Keratinocyte (primary cell): Measurements from ENCODE around the gene PLCL1. TPM values are rescaled to one million over a fixed set of nuclear protein-coding genes. Genes with fewer than 3 reads are reported as not detected.

ENCODE experiments used
- DNase-seq: peaks from one replicate; pipeline ENCODE4 v3.0.0-alpha.2; 2011; ENCODE audit warnings: low read depth, missing footprints, low spot score
- FAIRE-seq: peaks from 2 replicates; lab custom pipeline; 2011; peaks lifted over from hg19 to GRCh38; lab: Jason Lieb, UNC
- H2AFZ ChIP-seq: 2 replicates; pipeline ENCODE4 v1.6.0; 2012; ENCODE audit warnings: low read length, control low read depth, inconsistent platforms; ENCODE audit not compliant: control insufficient read depth
- H3K27ac ChIP-seq: 2 replicates; pipeline ENCODE4 v1.5.1; 2011; ENCODE audit warnings: low read length; ENCODE audit not compliant: control insufficient read depth, insufficient read depth
- H3K27me3 ChIP-seq: 3 replicates; pipeline ENCODE4 v1.6.0; 2011; ENCODE audit warnings: low read length; ENCODE audit not compliant: control insufficient read depth, insufficient read depth; ENCODE audit errors: extremely low read depth
- H3K36me3 ChIP-seq, 2 experiments: 2 replicates in 1 of 2; 3 replicates in 1 of 2; pipeline ENCODE4 v1.5.1; 2011; ENCODE audit warnings: low read length in 2 of 2, mild to moderate bottlenecking in 1 of 2; ENCODE audit not compliant: control insufficient read depth in 2 of 2, insufficient read depth in 2 of 2; ENCODE audit errors: extremely low read depth in 1 of 2
- H3K4me1 ChIP-seq: 3 replicates; pipeline ENCODE4 v1.5.1; 2011; ENCODE audit warnings: low read length; ENCODE audit not compliant: control insufficient read depth, insufficient read depth; ENCODE audit errors: extremely low read depth
- H3K4me2 ChIP-seq: 3 replicates; pipeline ENCODE4 v1.6.0; 2011; ENCODE audit warnings: low read depth, low read length; ENCODE audit not compliant: control insufficient read depth, insufficient read depth; ENCODE audit errors: extremely low read depth
- H3K4me3 ChIP-seq, 3 experiments: fragments of 200-600 bp in 1 of 3; sonication (generic) in 1 of 3; 2 replicates in 2 of 3; 3 replicates in 1 of 3; pipeline ENCODE4 v1.5.1; 2011 to 2016; ENCODE audit warnings: low read length in 3 of 3, mild to moderate bottlenecking in 3 of 3, control low read depth in 2 of 3, inconsistent platforms in 1 of 3, low read depth in 1 of 3, mixed read lengths in 1 of 3, mixed run types in 1 of 3, moderate library complexity in 1 of 3; ENCODE audit not compliant: control insufficient read depth in 2 of 3, insufficient read depth in 2 of 3; ENCODE audit errors: extremely low read depth in 1 of 3
- H3K79me2 ChIP-seq: 2 replicates; pipeline ENCODE4 v1.6.0; 2012; ENCODE audit warnings: low read length; ENCODE audit not compliant: control insufficient read depth, insufficient read depth
- H3K9ac ChIP-seq: 3 replicates; pipeline ENCODE4 v1.6.0; 2011; ENCODE audit warnings: low read length; ENCODE audit not compliant: control insufficient read depth, insufficient read depth; ENCODE audit errors: extremely low read depth
- H3K9me1 ChIP-seq: 3 replicates; pipeline ENCODE4 v1.6.0; 2011; ENCODE audit warnings: low read length; ENCODE audit not compliant: control insufficient read depth, insufficient read depth; ENCODE audit errors: extremely low read depth
- H3K9me3 ChIP-seq: 2 replicates; pipeline ENCODE4 v1.5.1; 2012; ENCODE audit warnings: low read depth, low read length; ENCODE audit not compliant: control insufficient read depth
- H4K20me1 ChIP-seq: 3 replicates; pipeline ENCODE4 v1.6.0; 2011; ENCODE audit warnings: low read length; ENCODE audit not compliant: control insufficient read depth, insufficient read depth; ENCODE audit errors: extremely low read depth
- EZH2 ChIP-seq: IDR thresholded peaks from one replicate; pipeline ENCODE4 v1.6.1; 2012; ENCODE audit warnings: inconsistent platforms, mild to moderate bottlenecking, low read length, moderate library complexity
- dilution Hi-C: fragments of 300-500 bp; cut with MboI; formaldehyde crosslinking; loops from one replicate; pipeline ENCODE4 v1.7.0; 2020; ENCODE audit warnings: low sequenced_read_pairs; ENCODE audit not compliant: extremely low pct_ligation_motif_present
- polyA plus RNA-seq, 5 experiments: library from polyadenylated mRNA; depleted of rRNA in 3 of 5; stranded (reverse) in 3 of 5; stranded (forward) in 1 of 5; unstranded in 1 of 5; fragments of >200 nt; gene quantifications; 1 replicate in 1 of 5; 2 replicates in 3 of 5; 3 replicates in 1 of 5; pipeline versions ENCODE4 v1.2.1 to v1.2.3, GENCODE V29; 2011 to 2012; ENCODE audit warnings: missing spikeins in 2 of 5, low read depth in 1 of 5, low replicate concordance in 1 of 5
- TF ChIP-seq, protein P1 (sequence below), 3 experiments: IDR thresholded peaks in 1 of 3; conservative IDR thresholded peaks in 1 of 3; optimal IDR thresholded peaks in 1 of 3; 2 replicates in 2 of 3; 3 replicates in 1 of 3; pipeline versions ENCODE3 to v1.5.1; 2011; ENCODE audit warnings: low read length in 3 of 3, mild to moderate bottlenecking in 3 of 3, moderate library complexity in 2 of 3, control low read depth in 1 of 3, inconsistent platforms in 1 of 3; ENCODE audit not compliant: insufficient read depth in 2 of 3; ENCODE audit errors: extremely low read depth in 1 of 3

Gene PLCL1
- polyA plus RNA-seq, 1 donor (not counting 4 experiments of a cell fraction or from before 2014, with no cell fraction given): 0.01 TPM

GRCh38 chr2:197972587-197972986, 168.2 kb downstream of the PLCL1 start:
- Histone ChIP-seq H3K4me1 (no peaks in the 10 kb centered on the region), H3K4me2 (no peak overlapping the region), H3K36me3 (no peaks in the 10 kb centered on the region), H4K20me1 (no peaks in the 10 kb centered on the region), H3K9ac (no peak overlapping the region), H3K9me3 (no peaks in the 10 kb centered on the region), H3K9me1 (no peaks in the 10 kb centered on the region), H2AFZ (no peak overlapping the region), H3K27ac (no peak overlapping the region), H3K27me3 (no peaks in the 10 kb centered on the region), H3K4me3 (no peak overlapping the region), H3K79me2 (no peaks in the 10 kb centered on the region)
- DNase-seq (no peak), FAIRE-seq (no peak)
- dilution Hi-C loops: no loop called here
- no peak for TF ChIP-seq EZH2
- TF ChIP-seq, protein P1, sequence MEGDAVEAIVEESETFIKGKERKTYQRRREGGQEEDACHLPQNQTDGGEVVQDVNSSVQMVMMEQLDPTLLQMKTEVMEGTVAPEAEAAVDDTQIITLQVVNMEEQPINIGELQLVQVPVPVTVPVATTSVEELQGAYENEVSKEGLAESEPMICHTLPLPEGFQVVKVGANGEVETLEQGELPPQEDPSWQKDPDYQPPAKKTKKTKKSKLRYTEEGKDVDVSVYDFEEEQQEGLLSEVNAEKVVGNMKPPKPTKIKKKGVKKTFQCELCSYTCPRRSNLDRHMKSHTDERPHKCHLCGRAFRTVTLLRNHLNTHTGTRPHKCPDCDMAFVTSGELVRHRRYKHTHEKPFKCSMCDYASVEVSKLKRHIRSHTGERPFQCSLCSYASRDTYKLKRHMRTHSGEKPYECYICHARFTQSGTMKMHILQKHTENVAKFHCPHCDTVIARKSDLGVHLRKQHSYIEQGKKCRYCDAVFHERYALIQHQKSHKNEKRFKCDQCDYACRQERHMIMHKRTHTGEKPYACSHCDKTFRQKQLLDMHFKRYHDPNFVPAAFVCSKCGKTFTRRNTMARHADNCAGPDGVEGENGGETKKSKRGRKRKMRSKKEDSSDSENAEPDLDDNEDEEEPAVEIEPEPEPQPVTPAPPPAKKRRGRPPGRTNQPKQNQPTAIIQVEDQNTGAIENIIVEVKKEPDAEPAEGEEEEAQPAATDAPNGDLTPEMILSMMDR (optimal IDR thresholded peaks at IDR 0.05 in 1 of 3, IDR thresholded peaks at IDR 0.05 in 1 of 3, conservative IDR thresholded peaks at IDR 0.05 in 1 of 3; ENCODE audit: extremely low read depth in 1 of 3, insufficient read depth in 2 of 3, low read length in 3 of 3): no peak

DNA sequence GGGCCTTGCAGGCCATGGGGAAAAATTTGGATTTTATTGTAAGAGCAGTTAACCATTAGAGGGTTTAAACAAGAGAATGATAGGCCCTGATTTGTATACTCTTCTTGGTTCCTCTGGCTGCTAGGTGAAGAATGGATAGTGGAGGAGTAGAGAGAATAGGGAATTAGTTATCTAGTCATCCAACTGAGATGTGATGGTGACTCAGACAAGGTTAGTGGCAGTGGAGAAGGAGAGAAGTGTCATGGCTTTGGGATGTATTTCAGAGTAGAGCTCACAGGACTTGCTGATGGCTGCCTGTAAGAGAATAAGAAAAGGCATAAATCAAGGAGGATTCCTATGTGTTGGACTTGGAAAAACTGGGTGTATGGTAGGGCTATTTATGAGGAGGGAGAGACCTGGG, 169.4 kb downstream of the PLCL1 start:
- Histone ChIP-seq H3K9me3 (no peaks in the 10 kb centered on the region), H3K79me2 (no peaks in the 10 kb centered on the region), H2AFZ (no peak overlapping the region), H3K9ac (no peak overlapping the region), H3K4me2 (no peak overlapping the region), H4K20me1 (no peaks in the 10 kb centered on the region), H3K4me3 (no peak overlapping the region), H3K27me3 (no peaks in the 10 kb centered on the region), H3K27ac (no peak overlapping the region), H3K36me3 (no peaks in the 10 kb centered on the region), H3K9me1 (no peaks in the 10 kb centered on the region), H3K4me1 (no peaks in the 10 kb centered on the region)
- DNase-seq (no peak), FAIRE-seq (no peak)
- TF ChIP-seq, protein P1 (optimal IDR thresholded peaks at IDR 0.05 in 1 of 3, IDR thresholded peaks at IDR 0.05 in 1 of 3, conservative IDR thresholded peaks at IDR 0.05 in 1 of 3; ENCODE audit: extremely low read depth in 1 of 3, insufficient read depth in 2 of 3, low read length in 3 of 3): no peak
- no peak for TF ChIP-seq EZH2
- dilution Hi-C loops: no loop called here
